Mesendoderm (in vitro differentiated cells): ENCODE data around the gene PRR27. TPM values are rescaled to one million over a fixed set of nuclear protein-coding genes. Genes with fewer than 3 reads are reported as not detected.

ENCODE experiments used
- DNase-seq: peaks from one replicate; pipeline ENCODE4 v3.0.0; 2013
- H2AK5ac ChIP-seq: 2 replicates; pipeline ENCODE4 v1.6.1; 2013; ENCODE audit warnings: low read length, inconsistent platforms
- H2BK120ac ChIP-seq: 2 replicates; pipeline ENCODE4 v1.6.1; 2013; ENCODE audit warnings: low read depth, mild to moderate bottlenecking, low read length, moderate library complexity, mixed read lengths
- H2BK15ac ChIP-seq: replicated peaks from 2 replicates; pipeline ENCODE4 v1.6.1; 2013; ENCODE audit warnings: low read depth, mild to moderate bottlenecking, moderate library complexity
- H2BK5ac ChIP-seq: 2 replicates; pipeline ENCODE4 v1.6.1; 2013; ENCODE audit warnings: low read length, inconsistent platforms
- H3K18ac ChIP-seq: 2 replicates; pipeline ENCODE4 v1.6.1; 2013; ENCODE audit warnings: mild to moderate bottlenecking, low read length, mixed read lengths
- H3K23ac ChIP-seq: one replicate; pipeline ENCODE4 v1.6.1; 2013; ENCODE audit warnings: low read length
- H3K27ac ChIP-seq: 2 replicates; pipeline ENCODE4 v1.5.1; 2013; ENCODE audit warnings: low read depth, mild to moderate bottlenecking, inconsistent platforms, low read length, moderate library complexity
- H3K27me3 ChIP-seq: 2 replicates; pipeline ENCODE4 v1.6.1; 2013; ENCODE audit warnings: low read length, control low read depth, mild to moderate bottlenecking, inconsistent platforms; ENCODE audit not compliant: insufficient read depth, poor library complexity
- H3K36me3 ChIP-seq: 2 replicates; pipeline ENCODE4 v1.6.1; 2013; ENCODE audit warnings: low read length, inconsistent platforms; ENCODE audit not compliant: control insufficient read depth, insufficient read depth
- H3K4ac ChIP-seq: one replicate; pipeline ENCODE4 v1.6.1; 2013; ENCODE audit warnings: low read depth, mild to moderate bottlenecking, low read length, moderate library complexity
- H3K4me1 ChIP-seq: 2 replicates; pipeline ENCODE4 v1.6.1; 2013; ENCODE audit warnings: low read depth, low read length, inconsistent platforms; ENCODE audit not compliant: control insufficient read depth
- H3K4me2 ChIP-seq: 2 replicates; pipeline ENCODE4 v1.6.1; 2013; ENCODE audit warnings: low read length
- H3K4me3 ChIP-seq: 2 replicates; pipeline ENCODE4 v1.5.1; 2013; ENCODE audit warnings: mild to moderate bottlenecking, low read length
- H3K56ac ChIP-seq: one replicate; pipeline ENCODE4 v1.6.1; 2013; ENCODE audit warnings: low read length
- H3K79me1 ChIP-seq: 2 replicates; pipeline ENCODE4 v1.6.1; 2013; ENCODE audit warnings: low read length, inconsistent platforms
- H3K79me2 ChIP-seq: 2 replicates; pipeline ENCODE4 v1.6.1; 2013; ENCODE audit warnings: mild to moderate bottlenecking, low read length; ENCODE audit not compliant: control insufficient read depth, insufficient read depth
- H3K9ac ChIP-seq: 2 replicates; pipeline ENCODE4 v1.6.1; 2013; ENCODE audit warnings: low read length, inconsistent platforms
- H4K5ac ChIP-seq: one replicate; pipeline ENCODE4 v1.6.1; 2013; ENCODE audit warnings: low read length
- H4K8ac ChIP-seq: one replicate; pipeline ENCODE4 v1.6.1; 2013; ENCODE audit warnings: low read depth, mild to moderate bottlenecking, control low read depth, low read length, moderate library complexity
- WGBS: extraction: QIAGEN DNeasy Blood & Tissue Kit; methylation state at CpG from one replicate; pipeline ENCODE4 v1.1.7; 2013; ENCODE audit warnings: low lambda C conversion rate, missing lambda C conversion rate; ENCODE audit not compliant: insufficient coverage; ENCODE audit errors: extremely low coverage; 5-methylcytosine and 5-hydroxymethylcytosine counted together
- polyA plus RNA-seq, 2 experiments: library from polyadenylated mRNA; stranded (reverse); fragments of 200-250 nt; gene quantifications; one replicate each; pipeline ENCODE4 v1.2.3, GENCODE V29; 2013

The PRR27 gene
- not detected for polyA plus RNA-seq (2013, experiment 1 of 2)
- polyA plus RNA-seq (2013, experiment 2 of 2): not detected

DNA sequence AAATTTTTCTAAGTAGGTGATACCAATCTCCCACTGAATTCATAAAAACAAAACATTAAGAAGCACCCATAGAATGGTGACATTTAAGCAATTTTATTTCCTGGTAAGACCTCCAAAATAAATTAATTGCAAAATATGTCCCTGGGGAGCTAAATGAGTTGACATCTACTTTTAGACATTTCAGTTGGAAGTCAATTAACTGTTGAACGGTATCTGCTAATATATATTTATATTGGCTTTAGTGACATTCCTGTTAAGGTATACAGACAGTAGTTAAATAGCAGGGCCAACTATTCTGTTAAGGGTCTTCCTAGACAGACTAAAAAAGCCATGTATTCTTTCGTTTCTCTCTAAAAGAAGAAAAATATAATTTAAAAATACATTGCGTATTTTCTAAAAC lies at the start of gene PRR27:
Gene PRR27, plus strand, starts transcription at position 301 of the 400 bp plus-strand sequence. CDS start 139 bp downstream, outside the sequence.
- Histone ChIP-seq H3K4ac (no peak within 1 kb of the TSS), H2BK120ac (no peak within 1 kb of the TSS), H3K4me1 (no peaks in the 10 kb centered on the region), H3K79me1 (no peaks in the 10 kb centered on the region), H3K79me2 (no peaks in the 10 kb centered on the region), H3K9ac (no peak within 1 kb of the TSS), H3K4me3 (no peak within 1 kb of the TSS), H3K27me3 (no peaks in the 10 kb centered on the region), H3K27ac (no peak within 1 kb of the TSS), H3K18ac (no peak within 1 kb of the TSS), H3K56ac (no peak within 1 kb of the TSS), H3K36me3 (no peaks in the 10 kb centered on the region), H3K23ac (no peak within 1 kb of the TSS), H3K4me2 (no peak within 1 kb of the TSS), H2AK5ac (no peak within 1 kb of the TSS), H4K5ac (no peak within 1 kb of the TSS), H2BK5ac (no peak within 1 kb of the TSS), H2BK15ac (no peak within 1 kb of the TSS), H4K8ac (no peak within 1 kb of the TSS)
- DNase-seq: no peak
- WGBS: no CpG with 5 or more reads among the region's 3 CpGs

DNA sequence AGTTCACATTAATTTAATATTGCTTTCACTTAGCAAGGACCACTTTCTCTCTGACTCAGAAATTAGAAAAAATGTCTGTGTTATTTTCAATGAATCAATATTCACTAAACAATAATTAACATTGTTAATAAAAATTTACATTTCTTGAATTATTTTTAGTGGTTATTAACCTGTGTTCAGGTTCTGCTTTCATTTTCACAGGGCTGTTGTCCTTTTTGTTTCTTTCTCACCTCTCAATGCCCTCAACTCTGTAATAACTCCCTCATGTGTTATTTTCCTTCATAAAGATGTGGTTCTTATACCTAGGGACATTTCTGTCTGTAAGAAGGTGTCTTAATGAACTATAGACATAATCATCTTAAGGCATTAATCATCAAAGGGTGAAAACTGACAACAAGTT lies 43.1 kb upstream of the PRR27 start:
- Histone ChIP-seq H3K27ac (no peak overlapping the region), H3K4me1 (no peaks in the 10 kb centered on the region), H3K4me2 (no peak overlapping the region), H3K36me3 (no peaks in the 10 kb centered on the region), H3K9ac (no peak overlapping the region), H3K56ac (no peak overlapping the region), H3K4ac (no peak overlapping the region), H2BK5ac (no peak overlapping the region), H2AK5ac (no peak overlapping the region), H3K79me1 (no peaks in the 10 kb centered on the region), H4K8ac (no peak overlapping the region), H3K79me2 (no peaks in the 10 kb centered on the region), H2BK120ac (no peak overlapping the region), H2BK15ac (no peak overlapping the region), H3K23ac (no peak overlapping the region), H4K5ac (no peak overlapping the region), H3K4me3 (no peak overlapping the region), H3K27me3 (no peaks in the 10 kb centered on the region), H3K18ac (no peak overlapping the region)
- no peak for DNase-seq

DNA sequence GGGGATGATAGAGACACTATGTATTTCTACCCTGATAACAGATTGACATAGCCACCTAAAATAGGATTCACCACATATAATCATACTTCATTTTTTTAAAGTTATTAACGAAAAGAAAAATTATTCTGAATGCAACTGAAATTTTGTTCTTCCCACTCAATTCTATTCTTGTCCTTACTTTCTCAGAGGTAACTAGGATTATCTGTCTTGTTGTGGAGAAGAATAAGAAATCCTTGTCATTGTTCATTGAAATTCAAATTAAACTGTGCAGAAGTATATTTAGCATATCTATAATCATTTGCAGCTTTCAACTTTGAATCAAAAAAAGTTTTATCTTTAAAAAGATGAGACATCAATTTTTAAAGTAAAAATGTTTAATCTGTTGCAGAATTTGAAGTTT lies 40.4 kb upstream of the PRR27 start:
- Histone ChIP-seq H3K4me3 (no peak overlapping the region), H3K4me2 (no peak overlapping the region), H2AK5ac (no peak overlapping the region), H3K18ac (no peak overlapping the region), H3K27ac (no peak overlapping the region), H4K5ac (no peak overlapping the region), H3K79me1 (no peaks in the 10 kb centered on the region), H3K4ac (no peak overlapping the region), H2BK120ac (no peak overlapping the region), H3K79me2 (no peaks in the 10 kb centered on the region), H3K9ac (no peak overlapping the region), H2BK15ac (no peak overlapping the region), H2BK5ac (no peak overlapping the region), H3K56ac (no peak overlapping the region), H4K8ac (no peak overlapping the region), H3K23ac (no peak overlapping the region), H3K36me3 (no peaks in the 10 kb centered on the region), H3K27me3 (no peaks in the 10 kb centered on the region), H3K4me1 (no peaks in the 10 kb centered on the region)
- no peak for DNase-seq
- WGBS: 100% methylated on average over 1 of the region's 1 CpG

DNA sequence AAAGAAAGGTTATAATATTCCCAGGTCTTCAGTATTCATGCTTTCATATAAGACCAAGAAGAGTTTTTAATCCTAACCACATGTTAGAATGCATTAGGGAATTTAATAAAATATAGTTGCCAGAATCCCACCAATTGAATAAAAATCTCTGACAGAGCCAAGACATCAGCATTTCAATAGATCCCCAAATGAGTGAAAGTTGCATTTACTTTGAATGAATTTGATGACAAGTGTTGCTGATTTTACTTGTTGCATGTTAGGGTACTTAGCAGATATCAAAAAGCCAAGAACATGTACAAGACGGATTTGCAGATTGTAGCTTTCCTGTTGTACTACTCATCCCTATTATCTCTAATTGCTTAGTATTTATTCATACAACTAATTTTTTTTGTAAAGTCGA lies 39.9 kb upstream of the PRR27 start:
- no peak overlapping the region for H2BK15ac ChIP-seq
- H3K9ac ChIP-seq: no peak overlapping the region
- no peak overlapping the region for H3K23ac ChIP-seq
- H2BK5ac ChIP-seq: no peak overlapping the region
- no peak overlapping the region for H4K8ac ChIP-seq
- no peak overlapping the region for H3K56ac ChIP-seq
- H4K5ac ChIP-seq: no peak overlapping the region
- H2AK5ac ChIP-seq: no peak overlapping the region
- no peak overlapping the region for H2BK120ac ChIP-seq
- no peak for DNase-seq
- no peaks in the 10 kb centered on the region for H3K79me1 ChIP-seq
- H3K4me1 ChIP-seq: no peaks in the 10 kb centered on the region
- no peaks in the 10 kb centered on the region for H3K36me3 ChIP-seq
- no CpG with 5 or more reads among the region's 2 CpGs for WGBS
- no peak overlapping the region for H3K4me3 ChIP-seq
- no peak overlapping the region for H3K18ac ChIP-seq
- no peak overlapping the region for H3K27ac ChIP-seq
- no peak overlapping the region for H3K4me2 ChIP-seq
- H3K27me3 ChIP-seq: no peaks in the 10 kb centered on the region
- H3K4ac ChIP-seq: no peak overlapping the region
- H3K79me2 ChIP-seq: no peaks in the 10 kb centered on the region

DNA sequence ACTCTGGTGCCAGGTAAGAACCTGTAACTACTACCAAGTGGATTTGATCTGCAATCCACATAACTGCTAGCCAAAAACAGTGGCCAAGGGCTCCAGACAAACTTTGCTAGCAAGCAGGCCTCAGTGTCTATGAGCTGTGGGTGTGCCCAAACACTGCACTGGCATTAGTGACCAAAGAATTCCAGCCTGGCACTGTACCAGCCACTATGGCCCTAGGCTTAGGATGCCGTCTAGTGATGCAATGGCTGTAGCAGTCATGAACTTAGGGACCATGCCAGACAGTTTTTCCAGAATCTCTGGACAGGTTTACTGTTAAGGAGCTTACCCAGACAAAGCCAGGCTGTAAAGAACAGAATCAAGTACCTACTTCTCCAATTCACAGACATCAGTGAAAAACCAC lies 33.7 kb upstream of the PRR27 start:
- no peak overlapping the region for H3K4ac ChIP-seq
- no peaks in the 10 kb centered on the region for H3K27me3 ChIP-seq
- WGBS: no CpG with 5 or more reads among the region's 1 CpG
- no peaks in the 10 kb centered on the region for H3K4me1 ChIP-seq
- no peak overlapping the region for H3K18ac ChIP-seq
- H4K8ac ChIP-seq: no peak overlapping the region
- DNase-seq: no peak
- H3K27ac ChIP-seq: no peak overlapping the region
- no peaks in the 10 kb centered on the region for H3K36me3 ChIP-seq
- H3K4me3 ChIP-seq: no peak overlapping the region
- H3K9ac ChIP-seq: no peak overlapping the region
- H2BK15ac ChIP-seq: no peak overlapping the region
- no peaks in the 10 kb centered on the region for H3K79me1 ChIP-seq
- no peak overlapping the region for H4K5ac ChIP-seq
- H2AK5ac ChIP-seq: no peak overlapping the region
- no peak overlapping the region for H2BK120ac ChIP-seq
- no peak overlapping the region for H3K56ac ChIP-seq
- H2BK5ac ChIP-seq: no peak overlapping the region
- H3K4me2 ChIP-seq: no peak overlapping the region
- H3K79me2 ChIP-seq: no peaks in the 10 kb centered on the region
- no peak overlapping the region for H3K23ac ChIP-seq

DNA sequence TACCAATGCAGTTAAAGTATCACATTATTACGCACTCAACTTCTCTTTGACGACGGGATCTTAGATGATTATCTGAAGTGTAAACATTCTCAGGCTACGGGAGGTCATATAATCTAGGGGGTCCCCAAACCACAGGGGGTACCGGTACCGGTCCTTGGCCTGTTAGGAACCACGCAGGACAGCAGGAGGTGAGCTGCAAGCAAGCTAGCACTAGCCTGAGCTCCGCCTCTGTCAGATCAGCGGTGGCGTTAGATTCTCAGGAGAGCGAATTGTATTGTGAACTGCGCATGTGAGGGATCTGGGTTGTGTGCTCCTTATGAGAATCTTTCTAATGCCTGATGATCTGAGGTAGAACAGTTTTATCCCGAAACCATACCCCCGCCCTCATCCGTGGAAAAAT lies 20.6 kb upstream of the PRR27 start:
- Histone ChIP-seq H3K27ac (no peak overlapping the region), H3K18ac (no peak overlapping the region), H3K79me1 (no peaks in the 10 kb centered on the region)

More for the DNA sequence above, 20.6 kb upstream of the PRR27 start:
- no peak overlapping the region for H3K4me3 ChIP-seq
- DNase-seq: peak; percentile 14
- H2BK15ac ChIP-seq: no peak overlapping the region
- H2AK5ac ChIP-seq: no peak overlapping the region
- no peak overlapping the region for H4K8ac ChIP-seq
- H3K4me1 ChIP-seq: no peaks in the 10 kb centered on the region
- no CpG with 5 or more reads among the region's 15 CpGs for WGBS
- H3K23ac ChIP-seq: no peak overlapping the region
- no peaks in the 10 kb centered on the region for H3K27me3 ChIP-seq
- no peaks in the 10 kb centered on the region for H3K79me2 ChIP-seq
- H4K5ac ChIP-seq: no peak overlapping the region
- no peak overlapping the region for H3K4ac ChIP-seq
- H3K4me2 ChIP-seq: no peak overlapping the region
- H2BK120ac ChIP-seq: no peak overlapping the region
- no peak overlapping the region for H3K56ac ChIP-seq
- H3K36me3 ChIP-seq: no peaks in the 10 kb centered on the region
- no peak overlapping the region for H2BK5ac ChIP-seq
- no peak overlapping the region for H3K9ac ChIP-seq
